Transverse colon (tissue), 4 donors: ENCODE data around the gene XPO6.

Experiments used
- CTCF ChIP-seq, 5 experiments: fragments of 200-600 bp in 3 of 5; fragments of 450-650 bp in 2 of 5; sonication (generic) in 3 of 5; IDR thresholded peaks; 1 replicate in 2 of 5; 2 replicates in 3 of 5; pipeline ENCODE4 v1.5.1; 2016 to 2017; ENCODE audit warnings: antibody characterized with exemption in 5 of 5, inconsistent platforms in 3 of 5, mild to moderate bottlenecking in 2 of 5, moderate library complexity in 1 of 5
- EP300 ChIP-seq: sonication (generic); formaldehyde crosslinking; IDR thresholded peaks from one replicate; pipeline ENCODE4 v1.6.1; 2017; ENCODE audit warnings: antibody characterized with exemption, low read depth
- POLR2A ChIP-seq: fragments of 450-650 bp; IDR thresholded peaks from one replicate; pipeline ENCODE4 v1.6.1; 2016; ENCODE audit warnings: antibody characterized with exemption, mild to moderate bottlenecking, moderate library complexity
- POLR2AphosphoS5 ChIP-seq, 3 donors: sonication (generic); formaldehyde crosslinking; IDR thresholded peaks; one replicate each; pipeline ENCODE4 v1.6.1; 2016; ENCODE audit warnings: antibody characterized with exemption in 3 of 3

- TF ChIP-seq CTCF (IDR thresholded peaks at IDR 0.05) (no peak), POLR2AphosphoS5 (IDR thresholded peaks at IDR 0.05) (no peak), POLR2A (no peak), EP300 (no peak)
Observed at GRCh38 chr16:28158136-28158535, 53.6 kb downstream of the XPO6 start.
